Astrocyte of the cerebellum (primary cell): ENCODE measurements around the gene PLXDC2.

Source experiments
- DNase-seq: peaks from one replicate; pipeline ENCODE4 v3.0.0-alpha.2; 2011; ENCODE audit warnings: low read depth
- H3K4me3 ChIP-seq: 2 replicates; pipeline ENCODE4 v1.5.1; 2011; ENCODE audit warnings: mild to moderate bottlenecking, low read depth, low read length, moderate library complexity
- in situ Hi-C: cut with HindIII; loops from 2 replicates; pipeline ENCODE4 v1.10.0; 2017; ENCODE audit warnings: low sequenced_read_pairs
- TF ChIP-seq, protein P1 (sequence below): IDR thresholded peaks from 2 replicates; pipeline ENCODE4 v1.5.1; 2012; ENCODE audit warnings: low read length, low read depth, moderate library complexity, mild to moderate bottlenecking; ENCODE audit errors: missing control alignments

PLXDC2 gene

GRCh38 chr10:19929506-19930140 is 113.4 kb downstream of the PLXDC2 start:
- TF ChIP-seq, protein P1, sequence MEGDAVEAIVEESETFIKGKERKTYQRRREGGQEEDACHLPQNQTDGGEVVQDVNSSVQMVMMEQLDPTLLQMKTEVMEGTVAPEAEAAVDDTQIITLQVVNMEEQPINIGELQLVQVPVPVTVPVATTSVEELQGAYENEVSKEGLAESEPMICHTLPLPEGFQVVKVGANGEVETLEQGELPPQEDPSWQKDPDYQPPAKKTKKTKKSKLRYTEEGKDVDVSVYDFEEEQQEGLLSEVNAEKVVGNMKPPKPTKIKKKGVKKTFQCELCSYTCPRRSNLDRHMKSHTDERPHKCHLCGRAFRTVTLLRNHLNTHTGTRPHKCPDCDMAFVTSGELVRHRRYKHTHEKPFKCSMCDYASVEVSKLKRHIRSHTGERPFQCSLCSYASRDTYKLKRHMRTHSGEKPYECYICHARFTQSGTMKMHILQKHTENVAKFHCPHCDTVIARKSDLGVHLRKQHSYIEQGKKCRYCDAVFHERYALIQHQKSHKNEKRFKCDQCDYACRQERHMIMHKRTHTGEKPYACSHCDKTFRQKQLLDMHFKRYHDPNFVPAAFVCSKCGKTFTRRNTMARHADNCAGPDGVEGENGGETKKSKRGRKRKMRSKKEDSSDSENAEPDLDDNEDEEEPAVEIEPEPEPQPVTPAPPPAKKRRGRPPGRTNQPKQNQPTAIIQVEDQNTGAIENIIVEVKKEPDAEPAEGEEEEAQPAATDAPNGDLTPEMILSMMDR: no peak
- no peak for DNase-seq
- in situ Hi-C loops: no loop called here
- H3K4me3 ChIP-seq: no peak overlapping the region

DNA sequence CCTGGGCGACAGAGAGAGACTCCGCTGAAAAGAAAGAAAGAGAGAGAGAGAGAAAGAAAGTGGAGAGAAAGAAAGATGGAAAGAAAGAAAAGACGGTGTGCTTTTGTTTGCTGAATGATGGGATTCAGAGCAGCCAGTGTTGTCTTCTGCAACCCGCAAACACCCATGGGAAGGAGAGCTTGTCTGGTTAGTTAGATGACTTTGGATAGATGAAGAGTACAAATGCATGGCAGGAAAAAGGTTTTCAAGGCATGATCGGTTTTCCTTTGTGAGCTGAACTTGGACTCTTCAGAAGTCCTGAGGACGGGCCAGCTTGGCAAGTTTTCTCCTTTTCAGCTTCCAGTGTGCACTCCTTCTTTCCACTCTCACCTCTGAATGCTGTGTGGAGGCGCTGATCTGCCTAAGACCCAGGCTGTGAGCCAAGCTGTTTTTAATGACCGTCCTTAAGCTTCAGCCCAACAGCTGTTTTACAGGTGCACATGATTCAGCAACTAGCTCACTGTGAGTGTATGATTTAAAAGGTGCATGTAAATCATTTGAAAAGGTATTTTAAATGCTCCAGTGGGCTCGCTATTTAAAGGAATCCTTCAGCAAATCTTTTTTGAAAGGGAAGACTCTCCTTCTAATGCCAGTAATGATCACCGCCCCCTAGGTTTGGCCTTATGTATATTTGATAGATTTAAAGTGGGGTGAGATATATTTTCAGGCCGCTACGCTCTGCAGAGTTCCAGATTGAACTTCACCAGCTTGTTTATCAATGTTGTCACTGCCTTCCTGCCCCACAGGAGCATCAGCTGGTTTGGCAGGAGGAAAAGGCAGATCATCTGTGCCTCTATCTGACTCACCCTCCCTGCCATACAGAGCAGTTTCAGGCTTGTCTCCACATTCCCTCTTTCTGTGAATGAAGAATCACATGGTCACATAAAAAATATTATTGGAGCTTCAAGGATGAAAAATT is 115.0 kb downstream of the PLXDC2 start:
- TF ChIP-seq, protein P1: no peak
- in situ Hi-C loops: no loop called here
- no peak for DNase-seq
- no peak overlapping the region for H3K4me3 ChIP-seq

GRCh38 chr10:19931894-19932590 is 115.8 kb downstream of the PLXDC2 start:
- in situ Hi-C loops: no loop called here
- no peak overlapping the region for H3K4me3 ChIP-seq
- DNase-seq: no peak
- TF ChIP-seq, protein P1: no peak

DNA sequence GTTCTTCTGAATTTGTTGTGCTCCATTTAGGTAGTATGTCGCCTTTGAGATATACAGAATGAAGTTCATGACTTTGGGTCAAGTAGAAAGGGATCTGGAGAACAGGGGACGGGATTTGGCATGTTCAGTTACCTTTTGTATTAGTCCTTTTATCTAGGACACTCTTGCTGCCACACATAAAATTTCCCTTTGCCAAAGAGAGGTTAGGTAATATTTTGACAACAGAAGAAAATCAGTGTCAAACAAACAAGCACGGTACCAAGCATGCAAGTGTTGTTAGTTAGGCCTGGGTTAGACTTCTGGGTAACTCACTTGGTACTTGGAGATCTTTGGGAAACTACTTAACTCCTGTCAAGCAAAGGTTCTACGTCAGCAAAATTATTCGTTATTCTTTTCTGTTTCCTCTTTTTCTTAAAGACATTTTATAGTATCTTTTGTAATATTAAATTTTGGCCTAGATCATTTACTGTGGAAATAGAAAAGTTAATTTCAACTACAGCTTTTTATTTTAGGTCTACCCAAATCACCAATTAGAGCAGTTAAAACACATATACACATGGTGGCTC is 116.7 kb downstream of the PLXDC2 start:
- in situ Hi-C loops: no loop called here
- H3K4me3 ChIP-seq: no peak overlapping the region
- TF ChIP-seq, protein P1: no peak
- DNase-seq: no peak

- no peak overlapping the region for H3K4me3 ChIP-seq
- in situ Hi-C loops: no loop called here
- DNase-seq: no peak
- TF ChIP-seq, protein P1: no peak
Observed at GRCh38 chr10:19933772-19934171, 117.5 kb downstream of the PLXDC2 start.

DNA sequence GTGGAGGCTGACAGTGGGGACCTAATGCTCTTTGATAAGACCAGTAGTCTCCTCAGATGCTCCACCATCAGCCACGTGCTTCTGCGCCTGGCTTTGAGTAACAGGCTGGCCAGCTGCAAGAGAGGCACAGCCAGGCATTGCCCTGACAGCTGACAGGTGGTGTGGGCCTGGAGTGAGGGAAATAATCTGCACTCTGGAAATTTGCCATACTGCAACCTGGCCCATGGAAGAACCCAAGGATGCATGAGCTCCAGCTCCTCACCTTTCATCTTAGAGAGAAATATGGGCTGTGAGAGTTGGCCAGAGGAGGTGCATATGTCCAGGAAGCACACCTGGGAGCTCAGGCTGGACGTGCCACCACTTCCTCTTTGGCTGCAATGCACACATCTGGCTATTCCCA is 118.9 kb downstream of the PLXDC2 start:
- H3K4me3 ChIP-seq: no peak overlapping the region
- no peak for DNase-seq
- in situ Hi-C loops: no loop called here
- TF ChIP-seq, protein P1: no peak
